Stimulated activated CD8-positive, alpha-beta memory T cell treated with anti-CD3 and anti-CD28 coated beads, Interleukin-4, amount 100 ng/mL, for 24 hours (primary cell): ENCODE data around the gene HEXA.

Source experiments
- DNase-seq: peaks from one replicate; pipeline ENCODE4 v3.0.0-alpha.2; 2020; ENCODE audit warnings: low read depth

The HEXA gene

DNA sequence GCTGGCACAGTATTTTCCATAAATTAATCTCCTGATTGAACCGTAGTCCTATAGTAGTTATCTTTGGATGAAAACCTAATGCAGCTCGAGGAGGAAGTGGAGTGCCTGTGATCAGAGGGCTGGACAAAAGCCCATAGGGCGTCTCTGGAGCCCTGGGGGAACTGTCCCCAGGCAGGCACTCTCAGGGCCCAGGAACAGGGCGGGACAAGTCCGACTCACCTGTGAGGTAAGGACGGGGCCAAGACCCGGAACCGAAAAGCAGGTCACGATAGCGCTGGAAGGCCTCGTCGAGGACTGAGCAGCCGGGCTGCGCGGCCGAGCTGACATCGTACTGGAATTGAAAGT is 341 bp downstream of the HEXA start:
- DNase-seq: no peak

DNA sequence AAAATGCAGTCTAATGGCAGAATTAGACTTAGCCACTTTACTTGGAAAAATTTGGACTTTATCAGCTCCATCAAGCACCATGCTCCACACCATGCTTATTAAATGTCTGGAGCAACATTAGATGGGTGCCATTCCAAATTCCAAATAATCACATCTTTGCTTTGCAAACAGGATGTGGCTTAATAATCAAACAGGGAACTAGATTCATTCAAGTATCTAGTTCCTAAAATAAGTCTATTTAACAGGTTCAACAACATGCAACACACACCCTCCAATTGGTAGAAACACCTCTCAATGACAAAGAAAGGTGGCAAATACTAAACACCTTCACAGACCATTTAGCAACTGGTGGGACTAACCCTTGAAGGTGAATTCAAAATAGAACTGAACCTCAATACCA is 3.5 kb downstream of the HEXA start:
- no peak for DNase-seq

- no peak for DNase-seq
Observed at GRCh38 chr15:72369964-72370363, 5.8 kb downstream of the HEXA start.

DNA sequence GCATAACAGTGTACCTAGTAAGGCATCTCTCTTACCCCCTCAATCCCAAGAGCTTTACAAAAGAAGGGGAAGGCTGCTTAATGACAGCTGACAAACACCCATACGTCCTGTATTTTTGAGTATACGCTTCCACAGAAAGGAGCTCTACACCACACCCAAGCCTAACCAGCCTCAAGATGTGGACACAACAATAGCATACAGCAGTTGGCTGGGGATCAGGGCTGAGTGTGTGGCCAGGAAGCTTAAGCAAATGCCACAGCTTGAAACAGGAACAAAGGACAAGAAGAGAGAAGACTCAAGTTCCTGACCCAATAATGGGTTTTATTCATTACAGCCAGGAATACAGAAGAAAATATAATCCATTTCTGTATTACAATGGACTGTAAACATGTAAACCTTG is 6.9 kb downstream of the HEXA start:
- no peak for DNase-seq

- DNase-seq: no peak
Observed at GRCh38 chr15:72368325-72368724, 7.5 kb downstream of the HEXA start.

DNA sequence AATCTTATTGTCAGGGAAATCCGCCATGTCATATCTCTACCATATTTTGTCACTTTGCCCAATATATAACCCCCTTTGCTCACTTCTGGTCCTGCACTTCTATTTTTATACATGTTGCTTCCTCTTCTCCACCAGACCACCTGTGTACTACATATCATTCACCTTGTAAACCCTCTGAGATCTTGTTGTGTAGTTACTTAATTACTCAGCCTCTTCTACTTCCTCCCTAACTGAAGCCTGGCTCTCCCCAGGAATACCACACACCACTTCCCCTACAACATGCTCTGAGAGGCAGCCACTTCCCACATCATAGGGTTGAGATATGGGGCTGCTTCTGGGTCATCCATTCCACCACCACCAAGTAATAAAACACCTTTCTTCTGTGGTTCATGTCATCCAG is 10.0 kb downstream of the HEXA start:
- DNase-seq: no peak

DNA sequence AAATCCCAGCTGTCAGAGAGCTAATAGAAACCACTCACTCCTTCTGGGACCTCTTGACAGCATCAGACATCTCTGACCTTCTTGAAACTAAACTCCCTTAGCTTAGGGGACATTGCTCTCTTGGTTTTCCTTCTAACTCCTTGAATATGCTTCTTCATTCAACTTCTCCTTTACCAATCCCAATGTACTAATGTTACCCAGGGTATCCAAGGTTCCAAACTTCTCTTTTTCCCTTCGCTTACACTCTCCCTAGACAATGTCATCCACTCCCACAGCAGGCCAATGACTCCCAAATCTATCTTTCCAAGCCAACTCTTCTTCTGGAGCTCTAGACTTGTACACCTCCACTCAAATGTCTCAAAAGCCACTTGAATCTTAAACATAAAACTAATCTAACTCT is 14.6 kb downstream of the HEXA start:
- no peak for DNase-seq

DNA sequence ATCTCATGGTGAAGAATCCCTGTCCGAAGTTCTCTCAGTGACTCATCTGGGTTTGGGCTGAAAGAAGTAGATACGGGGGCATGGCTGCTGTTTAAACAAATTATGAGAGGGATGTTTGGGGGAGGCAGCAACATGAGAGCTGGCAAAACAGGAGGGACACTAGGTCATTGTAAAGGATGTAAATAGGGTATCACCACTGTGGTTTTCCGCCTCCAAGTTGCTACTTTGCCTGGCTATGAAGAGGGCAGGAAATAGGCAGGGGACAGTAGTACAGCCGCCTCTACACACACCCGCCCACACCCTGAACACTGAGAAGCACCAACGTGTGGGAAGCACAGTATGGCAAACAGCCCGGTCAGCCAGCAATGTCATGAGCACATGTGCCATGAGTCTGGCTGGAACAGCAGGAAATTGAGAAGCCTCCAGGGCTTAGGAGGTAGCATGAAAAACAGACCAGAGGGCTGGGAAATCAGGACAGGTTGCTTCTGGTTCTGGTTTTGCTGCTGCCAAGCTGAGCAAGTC is 17.1 kb downstream of the HEXA start:
- DNase-seq: no peak

DNA sequence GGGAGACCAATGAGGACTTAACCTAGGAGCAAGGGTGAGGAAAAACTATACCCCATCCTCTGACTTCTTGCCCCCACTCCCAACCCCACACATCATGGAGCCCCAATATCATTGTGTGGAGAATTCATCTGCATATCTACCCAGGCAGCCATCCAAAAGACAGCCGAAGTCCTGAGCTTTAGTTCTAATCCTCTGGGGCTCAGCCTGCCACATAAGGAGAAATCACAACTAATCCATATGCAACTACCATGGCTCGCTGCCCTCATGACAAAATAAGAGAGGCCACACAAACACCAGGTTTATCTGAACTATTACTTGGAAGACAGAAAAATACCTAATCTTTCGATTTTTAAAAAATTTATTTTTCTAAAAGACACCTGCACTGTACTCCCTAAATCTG is 17.7 kb downstream of the HEXA start:
- DNase-seq: no peak

GRCh38 chr15:72354496-72354895 is 21.3 kb downstream of the HEXA start:
- DNase-seq: no peak

DNA sequence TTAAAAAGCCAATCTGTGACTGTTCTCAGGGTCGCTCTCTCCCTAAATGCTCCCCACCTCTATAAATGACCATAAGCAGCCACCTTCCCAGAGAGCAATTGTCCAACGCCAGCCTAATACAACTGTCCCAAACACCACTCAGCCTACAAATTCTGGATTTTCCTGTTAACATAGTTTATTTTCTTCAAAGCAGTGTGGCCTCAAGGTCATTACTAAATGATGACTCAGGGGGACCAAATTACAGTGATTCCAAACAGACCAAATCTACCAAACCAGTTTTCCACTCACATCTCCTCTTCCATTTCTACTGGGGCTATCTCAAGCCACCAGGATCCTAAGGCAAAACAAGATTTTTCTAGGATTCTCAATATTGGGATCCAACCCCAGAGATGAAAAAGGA is 22.5 kb downstream of the HEXA start:
- no peak for DNase-seq

- no peak for DNase-seq
Observed at GRCh38 chr15:72345806-72346205, 30.0 kb downstream of the HEXA start.

DNA sequence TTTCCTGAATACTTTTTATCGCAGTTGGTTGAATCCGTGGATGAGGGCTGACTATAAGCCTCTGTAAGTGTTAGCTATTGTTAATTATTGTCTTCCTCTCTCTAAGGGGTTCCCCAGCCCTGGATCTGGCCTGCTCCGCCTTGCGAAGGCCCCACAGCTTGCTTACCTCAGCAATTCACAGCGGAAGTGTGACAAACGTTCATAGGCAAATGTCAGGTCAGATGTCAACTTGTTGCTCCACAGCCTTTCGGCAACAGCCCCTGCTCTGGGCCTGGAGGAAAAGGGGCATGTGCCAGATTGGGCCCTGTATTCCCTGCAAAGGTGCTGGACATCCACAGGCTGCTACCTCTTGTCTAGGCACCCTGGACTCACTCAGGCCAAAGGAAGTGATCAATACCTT is 30.5 kb downstream of the HEXA start:
- no peak for DNase-seq

- no peak for DNase-seq
Observed at GRCh38 chr15:72344602-72345001, 31.2 kb downstream of the HEXA start.

- no peak for DNase-seq
Observed at GRCh38 chr15:72342385-72342784, 33.4 kb downstream of the HEXA start.

DNA sequence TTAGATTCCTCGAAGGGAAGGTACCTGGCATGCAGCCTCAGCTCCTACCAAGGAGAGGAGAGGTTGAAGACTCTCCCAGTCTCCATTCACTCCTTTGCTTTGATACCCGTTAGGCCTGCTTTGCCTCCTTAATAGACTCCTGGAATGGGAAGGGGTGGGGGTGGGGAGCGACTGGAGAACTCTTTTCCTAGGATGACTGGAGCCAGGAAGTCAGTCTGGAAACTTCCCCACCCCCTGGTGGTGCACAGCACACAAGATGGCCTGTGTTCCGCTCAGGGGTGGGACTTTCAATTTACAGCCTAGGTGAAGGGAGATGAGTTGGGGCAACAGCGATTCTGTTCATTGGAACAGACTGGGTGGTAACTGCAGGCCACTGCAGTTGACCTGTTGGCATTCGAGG is 34.5 kb downstream of the HEXA start:
- no peak for DNase-seq

DNA sequence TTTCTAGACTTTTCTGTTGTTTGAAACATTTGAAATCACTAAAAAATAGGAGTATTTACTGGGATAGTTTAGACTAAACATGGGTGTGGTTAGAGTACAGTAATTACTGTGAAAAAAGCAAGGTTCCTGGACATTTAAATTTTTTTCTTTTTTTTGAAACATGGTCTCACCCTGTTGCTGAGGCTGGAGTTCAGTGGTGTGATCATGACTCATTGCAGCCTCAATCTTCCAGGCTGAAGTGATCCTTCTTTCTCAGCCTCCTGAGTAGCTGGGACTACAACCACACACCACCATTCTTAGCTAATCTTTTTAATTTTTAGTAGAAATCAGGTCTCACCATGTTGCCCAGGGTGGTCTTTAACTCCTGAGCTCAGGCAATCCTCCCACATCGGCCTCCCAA is 35.4 kb downstream of the HEXA start:
- no peak for DNase-seq

DNA sequence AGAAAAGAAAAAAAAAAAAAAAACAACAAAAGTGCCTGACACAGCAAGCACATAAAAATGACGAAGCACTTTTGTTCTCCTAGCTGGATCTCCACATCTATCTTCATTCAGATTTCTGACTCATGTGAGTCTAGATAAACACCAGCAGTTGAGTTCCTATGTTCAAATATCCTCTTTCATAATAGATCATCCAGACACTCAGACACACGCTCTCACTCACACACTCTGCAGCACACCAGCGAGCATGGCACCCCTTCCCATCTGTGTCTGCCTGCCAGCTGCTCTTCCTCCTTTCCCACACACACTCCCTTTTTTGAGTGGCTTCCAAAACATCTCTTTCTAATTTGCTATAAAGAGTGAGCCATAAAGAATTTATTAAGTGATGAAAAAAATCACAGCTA is 36.0 kb downstream of the HEXA start:
- no peak for DNase-seq

GRCh38 chr15:72338617-72339321 is 37.0 kb downstream of the HEXA start:
- no peak for DNase-seq

DNA sequence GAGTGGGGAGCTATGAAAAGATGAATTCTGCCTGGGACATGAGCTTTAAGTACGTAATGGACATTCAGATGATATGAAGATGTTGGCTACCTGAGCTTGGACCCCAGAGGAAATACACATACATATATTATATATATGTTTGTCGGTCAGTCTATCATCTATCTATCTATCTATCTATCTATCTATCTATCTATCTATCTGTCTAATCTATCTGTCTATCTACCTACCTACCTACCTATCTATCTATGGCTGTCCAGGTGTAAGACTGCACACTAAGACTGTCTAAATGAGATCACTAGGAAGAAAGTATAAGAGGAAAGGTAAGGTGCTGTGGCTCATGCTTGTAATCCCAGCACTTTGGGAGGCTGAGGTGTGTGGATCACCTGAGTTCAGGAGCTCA is 37.7 kb downstream of the HEXA start:
- DNase-seq: no peak

DNA sequence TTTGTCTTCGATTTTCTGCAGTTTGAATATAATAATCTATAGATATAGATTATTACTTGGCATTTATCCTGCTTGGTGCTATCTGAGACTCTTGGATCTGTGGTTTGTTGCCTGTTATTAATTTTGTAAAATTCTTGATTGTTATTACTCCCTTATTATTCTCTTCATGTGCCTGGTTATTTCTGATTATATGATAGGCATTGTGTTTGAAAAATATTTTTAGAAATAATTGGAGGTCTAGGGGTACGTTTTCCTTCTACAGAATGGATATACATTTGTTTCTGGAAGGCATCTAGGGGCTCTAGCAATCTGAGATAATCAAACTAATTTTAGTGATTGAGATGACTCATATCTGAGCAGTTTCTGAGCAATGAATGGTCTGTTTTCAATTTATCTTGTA is 41.0 kb downstream of the HEXA start:
- no peak for DNase-seq

DNA sequence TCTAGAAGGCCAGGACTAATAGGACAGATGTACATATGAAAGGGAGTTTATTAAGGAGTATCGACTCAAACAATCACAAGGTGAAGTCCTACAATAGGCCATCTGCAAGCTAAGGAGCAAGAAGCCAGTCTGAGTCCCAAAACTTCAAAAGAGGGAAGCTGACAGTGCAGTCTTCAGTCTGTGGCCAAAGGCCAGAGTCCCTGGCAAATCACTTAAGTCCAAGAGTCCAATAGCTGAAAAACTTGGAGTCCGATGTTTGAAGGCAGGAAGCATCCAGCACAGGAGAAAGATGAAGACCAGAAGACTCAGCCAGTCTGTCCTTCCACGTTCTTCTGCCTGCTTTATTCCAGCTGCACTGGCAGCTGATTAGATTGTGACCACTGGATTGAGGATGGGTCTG is 44.8 kb downstream of the HEXA start:
- no peak for DNase-seq

DNA sequence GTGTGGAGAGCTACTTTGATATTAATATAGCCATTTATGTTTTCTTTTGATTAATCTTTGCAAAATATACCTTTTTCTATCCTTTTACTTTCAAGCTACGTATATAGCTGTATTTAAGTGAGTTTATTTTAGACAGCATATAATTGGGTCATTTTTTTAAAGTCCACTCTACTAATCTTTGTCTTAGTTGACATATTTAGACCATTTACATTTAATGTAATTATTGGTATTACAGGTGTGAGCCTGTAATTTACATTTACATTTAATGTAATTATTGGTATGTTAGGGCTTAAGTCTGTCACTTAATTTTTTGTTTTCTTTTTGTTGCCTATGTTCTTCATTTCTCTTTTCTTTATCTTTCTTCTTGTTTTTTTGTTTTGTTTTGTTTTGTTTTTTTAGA is 52.1 kb downstream of the HEXA start:
- DNase-seq: no peak

GRCh38 chr15:72319985-72320671 is 55.7 kb downstream of the HEXA start, which contains the start of gene CELF6:
Gene CELF6 (minus strand): TSS chr15:72320157. CDS start chr15:72319874, 283 bp downstream.
- peak; percentile 61 for DNase-seq
